HG03342 (cell line): ENCODE results near the gene C2CD4B.

Experiments
- ATAC-seq: cut with Tn5 transposase; IDR thresholded peaks from one replicate; pipeline ENCODE4 v1.9.1; 2021; ENCODE audit warnings: mild to moderate bottlenecking, moderate library complexity; ENCODE audit not compliant: unreplicated experiment

The C2CD4B gene

DNA sequence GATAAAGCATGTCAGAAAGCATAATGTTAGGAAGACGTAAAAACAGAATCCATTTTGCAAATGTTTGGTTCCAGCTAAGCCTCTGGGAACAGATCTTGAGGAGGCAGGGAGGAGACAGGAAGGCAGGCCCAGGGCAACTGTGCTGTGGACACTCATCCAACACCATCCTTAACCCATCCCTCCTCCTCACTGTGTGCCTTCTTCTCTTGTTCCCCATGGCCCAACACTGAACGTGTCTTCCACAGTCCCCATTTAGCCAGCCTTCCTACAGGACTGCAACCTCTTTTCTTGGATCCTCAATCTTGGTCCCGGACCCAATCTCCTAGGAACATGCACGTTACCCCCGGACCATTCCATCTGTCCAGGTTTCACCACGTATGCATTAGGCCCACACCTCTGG lies 15.4 kb downstream of the C2CD4B start:
- ATAC-seq, result no peak

DNA sequence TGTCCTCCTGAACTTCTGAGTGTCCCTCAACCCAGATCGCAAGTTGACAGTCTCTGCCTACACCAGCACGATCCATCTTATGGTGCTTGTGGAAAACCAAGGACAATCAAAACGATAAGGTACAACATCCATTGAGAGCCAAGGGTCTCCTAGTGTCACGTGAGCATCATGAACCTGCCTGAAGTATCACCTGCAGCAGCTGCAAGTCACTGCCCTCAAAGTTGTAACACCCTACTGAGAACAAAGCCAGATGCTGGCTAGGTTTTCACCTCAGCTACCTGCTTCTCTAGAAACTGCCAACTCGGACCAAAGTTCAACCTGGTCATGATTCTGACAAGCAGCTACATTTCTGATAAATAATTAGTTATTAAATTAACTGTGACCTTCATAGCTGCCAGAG lies 17.5 kb downstream of the C2CD4B start:
- no peak for ATAC-seq

DNA sequence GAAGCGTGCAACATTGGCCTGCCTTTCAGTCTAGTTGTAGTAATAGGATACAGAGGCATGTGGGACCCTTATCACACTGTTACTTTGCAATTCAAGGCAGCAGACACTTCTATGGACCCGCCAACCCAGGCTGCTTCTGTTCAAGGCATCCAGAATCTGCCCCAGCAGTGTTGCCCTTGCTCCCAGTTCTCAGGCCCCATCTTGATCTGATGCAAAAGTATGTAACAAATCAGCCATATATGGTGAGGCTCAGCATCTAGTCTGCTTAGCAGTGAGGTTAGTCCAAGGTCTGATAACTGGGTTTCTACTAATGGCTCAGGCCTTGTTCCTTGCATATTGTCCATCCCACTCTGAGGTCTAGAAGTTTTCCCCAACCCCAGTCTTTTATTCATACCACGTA lies 17.9 kb downstream of the C2CD4B start:
- ATAC-seq, result no peak

DNA sequence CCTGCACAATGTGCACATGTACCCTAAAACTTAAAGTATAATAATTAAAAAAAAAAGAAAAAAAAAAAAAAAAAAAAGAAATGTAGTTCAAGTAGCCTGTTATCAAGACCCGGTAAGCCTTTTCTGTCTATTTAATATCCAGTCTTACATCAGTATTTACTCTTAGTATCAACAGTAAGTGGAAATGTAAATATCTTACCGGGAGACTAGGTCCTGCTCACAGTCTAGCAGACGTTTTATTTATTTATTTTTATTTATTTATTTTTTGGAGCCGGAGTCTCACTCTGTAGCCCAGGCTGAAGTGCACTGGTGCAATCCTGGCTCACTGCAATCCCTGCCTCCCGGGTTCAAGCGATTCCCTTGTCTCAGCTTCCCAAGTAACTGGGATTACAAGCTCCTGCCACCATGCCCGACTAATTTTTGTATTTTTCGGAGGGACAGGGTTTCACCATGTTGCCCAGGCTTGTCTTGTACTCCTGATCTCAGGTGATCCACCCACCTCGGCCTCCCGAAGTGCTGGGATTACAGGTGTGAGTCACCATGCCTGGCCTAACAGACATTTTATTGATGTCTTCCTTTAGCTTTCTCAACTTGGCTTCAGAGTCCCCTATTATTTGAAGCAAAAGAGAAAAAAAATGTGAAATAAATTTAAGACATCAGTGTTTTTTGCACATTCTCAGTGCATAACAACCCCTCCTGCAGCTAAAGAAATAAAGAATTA lies 19.9 kb downstream of the C2CD4B start:
- no peak for ATAC-seq

DNA sequence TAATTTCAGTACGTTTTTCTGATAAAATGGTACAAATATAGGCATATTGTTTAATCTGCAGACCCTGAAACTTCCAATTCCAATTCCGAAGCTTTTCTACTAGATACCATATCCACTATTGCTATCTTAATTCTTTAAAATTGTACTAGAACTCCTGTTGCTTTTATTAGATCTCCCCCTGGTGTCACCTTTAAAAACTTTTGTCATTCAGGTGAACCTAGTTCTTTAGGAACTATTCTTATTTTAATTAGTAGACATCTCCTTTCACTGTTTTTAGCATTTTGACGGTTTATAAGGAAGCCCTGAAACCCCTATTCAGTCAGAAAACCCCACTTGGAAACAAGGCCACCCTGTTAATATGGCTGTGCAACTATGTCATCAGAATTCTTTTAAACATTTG lies 22.3 kb downstream of the C2CD4B start:
- no peak for ATAC-seq

DNA sequence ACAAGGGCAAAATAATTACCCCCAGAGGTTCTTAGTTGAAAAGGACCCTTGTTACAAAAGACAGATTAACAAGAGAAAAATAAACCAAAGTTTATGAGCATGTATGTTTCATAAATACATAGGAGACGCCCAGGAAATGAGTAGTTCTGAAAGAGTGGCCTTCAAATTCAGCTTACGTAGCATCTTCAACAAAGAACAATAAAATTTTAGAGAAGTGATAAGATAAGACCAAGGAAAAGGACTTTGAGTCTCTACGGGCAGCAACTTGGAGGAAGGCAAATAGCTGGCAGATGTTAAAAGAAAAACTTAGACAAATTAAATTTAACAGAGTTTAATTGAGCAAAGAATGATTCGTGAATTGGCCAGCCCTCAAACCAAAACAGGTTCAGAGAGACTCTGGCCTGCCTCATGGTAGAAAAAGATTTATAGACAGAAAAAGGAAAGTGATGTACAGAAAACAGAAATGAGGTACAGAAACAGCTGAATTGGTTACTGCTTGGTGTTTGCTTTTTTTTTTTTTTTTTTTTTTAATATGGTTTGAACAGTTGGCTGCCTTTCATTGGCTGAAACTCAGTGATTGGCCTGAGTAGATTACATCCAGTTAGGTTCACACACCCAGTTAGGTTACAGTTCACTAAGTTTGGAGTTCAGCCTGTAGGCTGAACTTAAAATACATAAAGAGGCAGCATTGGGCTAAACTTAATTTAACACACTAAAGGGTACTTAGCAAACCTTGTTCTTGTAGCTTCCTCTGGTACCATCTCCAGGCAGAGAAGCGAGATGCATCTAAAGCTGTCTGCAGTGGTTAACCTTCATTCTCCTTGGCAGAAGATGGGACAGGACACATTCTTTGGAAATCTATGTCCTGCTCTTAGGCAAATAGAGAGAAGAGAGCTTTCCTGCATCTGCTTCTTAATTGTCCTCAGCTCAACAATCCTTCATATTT lies 23.2 kb downstream of the C2CD4B start:
- no peak for ATAC-seq

DNA sequence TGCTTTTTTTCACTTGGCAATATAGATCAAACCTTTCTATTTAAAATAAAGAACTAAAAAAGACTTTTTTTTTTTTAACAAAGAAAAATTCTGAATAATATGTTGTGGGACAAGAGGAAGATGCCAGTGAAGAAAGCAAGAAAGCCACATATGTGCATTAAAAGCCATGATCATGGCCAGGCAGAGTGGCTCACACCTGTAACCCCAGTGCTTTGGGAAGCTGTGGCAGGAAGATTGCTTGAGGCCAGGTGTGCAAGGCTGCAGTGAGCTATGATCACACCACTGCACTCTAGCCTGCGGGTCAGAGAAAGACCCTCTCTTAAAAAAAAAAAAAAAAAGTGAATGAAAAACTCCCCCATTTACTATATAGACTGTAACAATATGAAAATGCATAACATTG lies 23.9 kb downstream of the C2CD4B start:
- no peak for ATAC-seq

DNA sequence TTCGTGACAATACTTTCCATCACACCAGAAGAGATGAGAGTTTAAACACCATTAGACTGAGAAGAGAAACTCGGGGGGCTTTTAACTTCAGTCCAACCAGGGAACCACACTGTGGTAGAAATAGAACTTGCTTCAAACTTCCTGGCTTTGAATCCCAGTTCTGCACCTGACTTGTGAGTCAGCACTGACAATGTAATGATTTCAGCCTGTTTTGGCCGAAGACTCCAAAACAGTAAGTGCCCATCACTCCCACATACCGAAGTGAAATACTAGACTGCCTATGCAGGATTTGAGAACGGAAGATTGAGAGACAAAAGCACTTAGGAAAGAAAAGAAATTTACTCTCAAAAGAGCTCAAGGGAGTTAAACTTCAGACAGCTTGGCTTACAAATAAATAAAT lies 27.0 kb downstream of the C2CD4B start:
- no peak for ATAC-seq

DNA sequence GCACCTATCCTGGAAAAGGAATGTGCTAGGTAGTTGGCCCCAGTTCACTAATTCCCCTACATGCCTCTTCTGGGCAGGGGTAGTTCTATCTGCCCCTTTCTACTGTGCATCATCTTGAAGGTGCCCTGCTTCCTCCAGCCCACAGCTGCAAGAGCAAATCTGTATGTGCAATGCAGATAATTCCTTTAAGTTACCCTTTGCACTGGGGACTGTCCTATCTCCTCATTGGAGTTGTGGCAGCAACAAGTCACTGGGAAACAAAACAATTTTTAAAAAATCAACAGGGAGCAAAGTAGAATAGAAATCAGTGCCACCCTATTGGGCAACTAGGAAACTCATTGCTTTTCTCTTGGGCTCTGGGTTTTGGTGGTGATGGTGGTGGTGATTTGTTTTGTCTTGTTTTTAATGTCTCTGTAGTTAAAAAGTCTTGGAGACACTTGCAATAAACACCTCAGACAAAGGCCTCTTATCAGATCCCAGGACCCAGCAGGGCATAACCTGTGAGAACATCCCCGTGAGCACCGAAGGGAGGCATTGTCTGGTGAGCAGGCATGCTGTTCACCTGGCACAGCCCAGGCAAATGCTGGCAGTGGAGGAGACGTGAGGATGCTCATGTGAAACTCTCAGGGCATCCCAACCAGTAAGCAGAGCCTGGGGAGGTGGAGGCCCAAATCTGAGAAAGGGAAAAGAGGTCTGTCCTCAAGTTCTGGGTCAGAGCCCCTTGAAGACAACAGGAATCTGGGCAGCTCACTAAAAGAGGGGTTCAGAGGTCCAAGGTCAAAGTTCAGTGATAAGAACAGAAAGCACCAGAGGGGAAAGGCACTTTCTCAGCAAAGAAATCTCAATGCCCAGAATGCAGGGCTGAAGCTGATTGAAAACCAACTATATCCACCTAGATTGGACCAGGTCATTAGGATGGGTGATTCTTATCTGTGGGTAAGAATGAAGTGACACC lies 27.9 kb downstream of the C2CD4B start:
- no peak for ATAC-seq

DNA sequence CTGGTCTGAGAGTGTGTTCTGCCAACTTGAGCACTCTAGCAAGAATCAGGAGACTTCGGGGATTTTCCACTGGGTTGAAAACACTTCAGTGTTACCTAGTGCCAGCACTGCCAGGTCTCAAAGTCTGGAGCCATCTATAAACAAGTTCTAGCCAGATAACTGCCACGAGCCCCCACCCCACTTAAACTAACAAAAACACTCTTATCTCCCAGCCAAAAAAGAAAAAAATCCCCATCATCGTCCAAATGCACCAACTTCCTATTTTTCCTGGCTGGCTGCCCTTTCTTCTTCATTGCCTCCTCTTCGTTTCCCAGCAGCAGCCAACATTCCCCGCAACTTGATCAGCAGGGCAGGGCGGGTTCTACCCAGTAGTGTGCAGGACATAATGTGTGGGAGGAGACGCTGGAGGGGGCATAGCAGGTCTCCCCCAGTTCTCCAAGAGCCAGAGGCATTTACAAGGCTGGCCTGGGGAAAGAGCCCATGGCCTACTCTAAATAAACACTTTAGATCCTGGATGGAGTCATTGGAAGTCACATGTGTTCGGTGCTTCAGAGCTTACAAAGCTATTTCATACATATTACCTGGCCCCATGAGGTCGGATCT lies 29.5 kb downstream of the C2CD4B start:
- ATAC-seq, result no peak

DNA sequence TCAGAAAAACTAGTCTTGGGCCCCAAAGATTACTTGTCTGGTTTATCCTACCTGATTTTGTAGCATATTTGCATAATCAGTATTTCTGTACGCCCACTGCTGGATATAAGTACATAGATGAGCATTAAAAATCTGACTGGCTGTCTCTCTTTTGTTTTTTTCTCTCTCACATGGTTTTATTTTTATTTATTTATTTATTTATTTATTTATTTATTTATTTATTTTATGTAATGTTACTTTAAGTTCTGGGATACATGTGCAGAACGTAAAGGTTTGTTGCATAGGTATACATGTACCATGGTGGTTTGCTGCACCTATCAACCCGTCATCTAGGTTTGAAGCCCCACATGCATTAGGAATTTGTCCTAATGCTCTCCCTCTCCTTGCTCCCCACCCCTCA lies 31.9 kb downstream of the C2CD4B start:
- no peak for ATAC-seq

DNA sequence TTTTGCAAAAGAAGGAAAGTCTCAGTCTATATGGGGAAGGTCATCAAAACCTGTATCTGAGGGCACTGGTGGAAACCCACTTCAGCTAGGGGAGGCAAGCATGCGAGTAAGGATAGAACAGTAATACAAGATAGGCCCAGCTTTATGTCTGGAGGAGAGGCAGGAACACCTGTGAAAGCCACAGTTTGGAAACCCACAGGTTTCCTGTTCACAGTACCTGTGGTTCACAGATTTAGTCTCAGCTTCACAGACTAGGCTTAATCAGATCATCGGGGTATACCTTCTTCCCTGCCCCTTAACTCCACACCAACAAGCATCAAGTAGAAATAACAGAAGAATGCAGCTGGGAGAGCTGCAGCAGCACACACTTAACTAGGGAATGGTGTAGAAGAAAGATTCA lies 36.2 kb downstream of the C2CD4B start:
- ATAC-seq, result no peak

DNA sequence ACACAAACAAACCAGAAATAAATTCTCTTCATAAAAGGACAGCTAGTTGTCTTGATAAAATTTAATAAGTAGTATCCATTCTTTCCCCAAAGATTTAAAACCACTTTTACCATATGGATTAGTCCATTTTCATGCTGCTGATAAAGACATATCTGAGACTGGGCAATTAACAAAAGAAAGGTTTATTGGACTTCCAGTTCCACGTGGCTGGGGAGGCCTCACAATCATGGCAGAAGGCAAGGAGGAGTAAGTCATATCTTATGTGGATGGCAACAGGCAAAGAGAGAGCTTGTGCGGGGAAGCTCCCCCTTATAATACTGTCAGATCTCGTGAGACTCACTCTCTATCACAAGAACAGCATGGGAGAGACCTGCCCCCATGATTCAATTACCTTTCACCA lies 38.7 kb downstream of the C2CD4B start:
- no peak for ATAC-seq

DNA sequence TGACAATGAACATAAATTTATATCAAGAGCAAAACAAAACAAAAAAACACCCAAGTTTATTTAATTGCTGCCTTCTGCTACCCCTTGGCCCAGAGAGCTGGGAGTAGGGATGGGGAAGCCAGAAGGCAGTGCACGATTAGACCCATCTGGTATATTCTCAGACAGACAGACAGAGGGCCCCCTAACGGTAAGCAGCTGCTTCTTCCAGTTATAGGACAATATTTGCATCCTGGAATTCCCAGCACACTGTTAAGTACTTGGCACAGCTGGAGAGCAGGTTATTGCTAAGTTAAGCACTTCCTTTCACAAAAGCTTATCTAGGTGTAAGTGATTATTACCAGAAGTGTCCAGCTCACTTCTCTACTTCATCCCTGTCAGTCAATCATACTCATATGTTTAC lies 39.3 kb downstream of the C2CD4B start:
- no peak for ATAC-seq

DNA sequence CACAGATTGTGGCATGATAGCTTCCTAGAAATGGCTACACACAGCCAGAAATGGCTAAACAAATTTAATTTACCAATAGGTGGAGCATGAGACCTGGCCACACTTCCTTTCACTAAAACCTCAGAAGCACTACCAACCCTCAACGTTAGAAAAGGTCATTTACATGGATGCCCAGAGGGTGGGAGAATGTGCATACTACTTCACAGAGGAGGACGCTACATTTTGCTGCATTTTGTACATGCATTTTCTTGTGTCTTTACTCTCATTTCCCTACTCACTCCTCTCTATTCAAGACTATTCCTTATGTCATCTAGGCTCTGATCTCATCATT lies 40.1 kb downstream of the C2CD4B start:
- ATAC-seq, result no peak

DNA sequence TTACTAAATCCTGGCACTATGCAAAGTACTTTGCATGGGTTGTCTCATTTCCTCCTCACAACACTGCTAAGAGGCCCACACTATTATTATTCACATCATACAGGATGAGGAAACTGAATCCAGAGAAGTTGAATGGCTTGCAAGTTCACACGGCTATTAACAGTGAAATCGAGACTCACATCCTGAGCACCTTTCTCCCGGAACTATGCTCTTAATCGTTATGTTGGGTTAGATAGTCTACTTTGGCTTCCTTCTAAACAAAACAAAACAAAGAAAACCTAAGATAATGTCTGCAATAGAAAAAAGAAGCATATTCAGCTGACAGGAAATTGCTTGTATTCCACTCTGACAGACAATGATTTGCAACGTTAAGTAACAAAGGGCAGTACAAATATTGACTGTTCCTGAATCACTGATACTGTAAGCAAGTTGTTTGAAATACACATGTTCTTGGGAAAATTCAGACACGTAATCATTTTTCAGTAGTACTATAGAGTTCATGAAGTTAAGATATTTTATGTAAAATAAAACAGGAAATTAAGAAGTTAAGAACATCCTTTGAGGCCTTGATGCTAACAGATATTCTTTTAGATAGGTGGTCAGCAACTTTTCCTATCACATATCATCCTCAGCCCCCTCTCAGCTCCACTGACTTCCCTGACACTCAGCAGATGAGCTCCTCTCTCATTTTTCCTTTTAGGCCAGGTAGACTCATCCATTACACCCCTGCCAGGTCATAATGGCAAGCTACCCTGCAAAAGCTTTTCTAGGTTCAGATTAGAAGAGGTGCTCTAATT lies 40.7 kb downstream of the C2CD4B start:
- ATAC-seq, result no peak

DNA sequence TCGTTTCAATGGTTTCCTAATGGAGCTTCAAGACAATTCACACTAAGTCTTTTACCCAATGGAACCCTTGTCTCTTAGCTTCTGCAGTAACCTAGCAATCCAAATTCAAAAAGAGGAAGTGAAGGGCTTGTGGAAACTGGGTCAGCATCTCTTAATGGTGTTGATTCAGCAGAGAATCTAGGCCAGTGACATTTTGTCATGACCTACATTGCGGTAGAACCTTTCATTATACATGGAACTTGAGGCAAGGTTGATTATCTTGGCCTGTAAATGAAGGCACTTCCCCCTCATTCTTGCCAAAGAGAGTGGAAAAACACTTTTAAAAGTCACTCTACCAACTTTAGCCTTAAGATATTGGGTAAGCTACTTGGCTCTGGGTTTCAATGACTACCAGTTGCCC lies 42.8 kb downstream of the C2CD4B start:
- no peak for ATAC-seq

DNA sequence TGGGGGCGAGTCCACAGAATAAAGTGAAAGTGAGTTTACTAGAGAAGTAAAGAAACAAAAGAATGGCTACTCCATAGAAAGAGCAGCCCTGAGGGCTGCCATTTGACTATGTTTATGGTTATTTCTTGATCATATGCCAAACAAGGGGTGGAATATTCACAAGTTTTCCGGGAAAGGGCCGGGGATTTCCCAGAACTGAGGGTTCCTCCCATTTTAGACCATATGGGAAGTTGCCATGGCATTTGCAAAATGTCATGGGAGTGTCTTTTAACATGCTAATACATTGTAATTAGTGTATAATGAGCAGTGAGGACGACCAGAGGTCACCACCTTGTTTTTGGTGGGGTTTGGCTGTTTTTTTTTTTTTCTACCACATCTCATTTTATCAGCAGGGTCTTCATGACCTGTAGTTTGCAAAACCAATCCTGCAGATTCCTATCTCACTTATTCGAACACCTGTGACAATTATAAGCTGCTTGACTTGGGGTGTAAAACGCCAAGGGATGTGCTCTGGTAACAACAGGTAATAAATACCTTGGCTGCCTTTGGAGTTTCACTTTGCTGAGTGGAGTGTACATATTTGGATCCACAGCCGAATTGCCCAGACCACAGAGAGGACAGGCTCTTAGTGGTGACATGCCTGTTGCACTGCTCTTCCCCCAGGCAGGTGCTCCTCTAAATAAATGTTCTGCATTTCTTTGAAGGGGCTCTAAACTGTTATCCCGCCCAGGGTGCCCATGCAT lies 43.6 kb downstream of the C2CD4B start:
- ATAC-seq, result no peak

DNA sequence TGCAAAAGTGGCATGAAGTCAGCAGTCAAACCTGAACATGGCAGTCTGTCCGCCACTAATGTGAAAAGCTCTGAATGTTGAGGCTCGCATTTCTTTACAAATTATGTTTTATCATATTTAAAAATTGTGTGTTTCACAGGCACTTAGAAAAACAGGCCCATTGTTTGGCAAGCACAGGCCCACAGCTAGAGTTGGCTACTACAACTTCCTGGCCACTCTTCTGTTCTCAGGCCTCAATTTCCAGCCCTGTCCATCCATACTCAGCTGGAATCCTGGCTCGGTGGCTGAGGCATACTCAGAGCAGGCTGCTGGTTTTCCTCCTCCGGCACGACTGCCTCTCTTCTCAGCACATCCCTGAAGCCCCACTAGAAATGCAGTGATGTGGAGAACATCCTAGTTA lies 44.3 kb downstream of the C2CD4B start:
- no peak for ATAC-seq
